Activated CD4-positive, alpha-beta T cell treated with anti-CD3 and anti-CD28 coated beads, Interleukin-2, Interleukin-6, amounts not matched to agents 100 ng/mL and 50 ng/mL, durations not matched to agents 16 hours and 8 hours (primary cell): ENCODE measurements around the gene TNRC6B.

Source experiments
- DNase-seq: peaks from one replicate; pipeline ENCODE4 v3.0.0-alpha.2; 2020

TNRC6B gene

DNA sequence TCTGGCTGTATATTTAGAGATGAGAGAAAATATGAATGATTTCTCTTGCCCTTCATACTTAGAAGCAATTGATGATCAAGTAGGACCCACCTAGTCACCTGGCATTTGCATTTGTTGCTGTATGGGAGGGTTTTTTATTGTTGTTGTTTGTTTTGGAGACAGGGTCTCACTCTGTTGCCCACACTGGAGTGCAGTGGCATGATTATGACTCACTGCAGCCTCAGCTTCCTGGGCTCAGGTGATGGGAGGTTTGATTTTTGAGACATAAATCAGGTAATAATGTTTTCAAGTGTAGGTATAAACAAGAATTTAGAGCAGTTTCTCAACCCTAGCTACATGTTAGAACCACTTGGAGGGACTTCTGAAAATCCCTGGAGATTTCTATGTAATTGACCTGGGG is 63.0 kb downstream of the TNRC6B start:
- peak; percentile 45 for DNase-seq

DNA sequence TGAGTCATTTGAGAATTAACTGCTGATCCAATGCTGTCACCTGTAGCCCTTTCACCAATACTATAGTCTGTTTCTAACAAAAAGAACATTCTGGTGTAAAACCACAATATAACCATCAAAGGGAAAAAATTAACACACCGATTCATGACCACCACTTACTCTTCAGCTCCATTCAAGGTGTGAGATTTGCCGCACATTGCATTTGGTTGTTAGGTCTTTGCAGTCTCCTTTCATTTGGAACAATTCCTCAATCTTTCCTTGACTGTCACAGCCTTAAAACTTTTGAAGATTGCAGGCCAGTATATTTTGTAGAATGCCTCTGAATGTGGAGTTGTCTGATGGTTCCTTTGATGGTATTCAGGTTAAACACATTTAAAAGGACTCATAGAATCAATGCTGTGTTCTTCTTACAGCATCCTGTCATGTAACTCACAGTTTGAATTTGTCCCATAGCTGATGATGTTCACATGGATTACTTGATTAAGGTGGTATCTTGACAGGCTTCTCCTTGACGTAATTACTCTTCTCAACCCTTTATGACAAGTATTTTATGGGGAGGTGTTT is 63.6 kb downstream of the TNRC6B start:
- peak; percentile 60 for DNase-seq

DNA sequence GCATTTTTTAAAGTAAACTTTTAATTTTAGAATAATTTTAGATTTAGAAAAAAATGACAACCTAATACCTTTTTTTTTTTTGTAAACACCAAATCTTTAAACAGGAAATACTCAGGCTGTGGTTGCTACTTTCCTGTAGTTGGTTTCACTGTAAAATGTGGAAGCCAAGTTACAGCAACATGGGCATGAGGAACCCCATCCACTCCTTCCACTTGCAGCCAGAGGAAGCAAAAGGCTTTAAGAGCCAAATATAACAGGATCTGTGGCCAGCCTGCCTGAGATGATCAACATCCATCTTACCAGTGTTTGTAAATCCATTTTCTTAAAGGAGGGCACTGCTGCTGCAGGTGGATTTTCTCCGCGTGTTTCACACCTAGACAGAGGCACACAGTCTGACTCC is 66.2 kb downstream of the TNRC6B start:
- DNase-seq = peak; percentile 31

DNA sequence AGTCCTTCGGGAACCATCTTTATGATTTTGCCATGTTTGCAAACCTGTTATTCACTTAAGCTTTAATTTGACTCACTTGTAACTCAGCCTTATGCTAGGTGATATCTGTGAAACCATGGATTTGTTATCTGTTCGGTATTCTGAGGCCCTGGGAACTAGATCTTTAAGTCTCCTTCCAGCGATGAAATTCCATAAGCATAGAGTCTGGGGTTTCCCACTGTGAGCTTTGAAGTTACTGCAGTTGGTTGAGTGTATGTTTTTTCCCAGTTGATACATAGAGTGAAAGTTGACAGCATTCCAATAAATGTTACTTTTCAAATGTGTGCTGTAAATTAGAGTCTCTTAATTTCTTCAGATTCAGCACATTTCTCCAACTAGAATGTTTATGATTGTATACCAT is 66.9 kb downstream of the TNRC6B start:
- DNase-seq = no peak

DNA sequence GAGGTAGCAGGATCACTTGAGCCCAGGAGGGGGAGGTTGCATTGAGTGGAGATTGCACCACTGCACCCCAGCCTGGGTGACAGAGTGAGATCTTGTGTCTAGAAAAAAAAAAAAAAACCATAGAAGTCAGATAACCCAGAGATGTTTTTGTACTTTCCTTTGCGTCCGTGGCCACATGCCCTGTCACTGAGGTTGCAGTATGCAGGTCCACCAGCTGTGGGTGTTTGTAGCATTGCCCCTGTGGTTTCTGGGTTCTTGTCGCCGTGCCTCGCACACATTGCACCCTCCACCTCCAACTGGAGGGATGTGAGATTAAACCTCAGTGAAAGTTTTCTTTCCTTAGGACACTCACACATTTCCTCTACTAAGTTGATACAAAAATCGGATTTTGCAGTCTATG is 70.3 kb downstream of the TNRC6B start:
- DNase-seq = peak; percentile 65

DNA sequence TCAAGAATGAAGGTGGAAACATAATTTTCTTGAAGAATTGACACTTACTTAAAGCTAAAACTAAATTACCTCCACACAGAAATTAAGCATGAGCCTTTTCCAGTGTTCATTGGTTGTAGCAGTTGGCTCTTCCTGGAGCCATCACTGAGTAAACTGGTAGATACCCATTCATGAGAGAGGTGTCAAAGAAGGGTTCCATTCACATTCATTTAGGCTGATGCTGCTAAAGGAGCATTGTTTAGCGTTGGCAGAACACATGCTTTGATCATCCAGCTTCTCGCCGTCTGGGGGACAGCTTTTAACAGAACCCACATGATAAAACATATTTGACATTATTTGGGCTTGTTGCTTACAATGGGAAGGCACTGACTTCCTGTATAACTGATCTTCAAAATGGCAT is 71.6 kb downstream of the TNRC6B start:
- no peak for DNase-seq

DNA sequence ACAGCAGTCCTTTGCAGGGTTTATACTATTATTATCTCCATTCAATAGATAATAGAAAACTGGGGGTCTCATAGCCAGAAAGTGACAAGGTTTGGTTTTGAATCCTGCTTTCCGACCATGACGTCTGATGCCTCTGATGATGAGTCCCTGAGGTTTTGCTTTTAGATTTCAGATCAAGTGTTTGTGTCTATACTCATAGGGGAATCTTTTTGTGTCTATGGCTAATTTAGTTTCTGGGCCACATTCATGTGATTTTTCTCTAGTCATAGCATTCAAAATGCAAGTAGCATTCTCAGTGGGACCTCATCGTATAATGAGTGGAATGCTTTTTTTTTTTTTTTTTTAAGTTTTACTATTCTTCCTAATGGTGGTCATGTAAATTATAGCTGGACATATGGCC is 72.9 kb downstream of the TNRC6B start:
- DNase-seq = peak; percentile 78

DNA sequence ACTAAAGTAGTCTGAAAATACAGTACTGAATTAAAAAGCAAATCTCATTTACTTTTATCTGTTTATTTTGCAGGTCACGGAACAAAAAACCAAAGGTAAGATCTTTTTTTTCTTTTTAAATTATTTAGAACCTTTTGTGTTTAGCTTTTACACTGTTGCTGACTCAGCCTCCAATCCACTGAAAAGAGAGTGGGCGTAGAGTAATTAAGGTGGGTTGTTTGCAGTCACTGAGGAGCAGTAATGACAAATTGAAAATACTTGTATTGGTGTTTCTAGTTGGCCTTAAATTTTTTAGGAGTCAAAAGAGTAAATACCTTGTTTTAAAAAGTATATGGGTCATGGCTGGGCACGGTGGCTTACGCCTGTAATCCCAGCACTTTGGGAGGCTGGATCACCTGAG is 73.4 kb downstream of the TNRC6B start:
- DNase-seq = no peak

DNA sequence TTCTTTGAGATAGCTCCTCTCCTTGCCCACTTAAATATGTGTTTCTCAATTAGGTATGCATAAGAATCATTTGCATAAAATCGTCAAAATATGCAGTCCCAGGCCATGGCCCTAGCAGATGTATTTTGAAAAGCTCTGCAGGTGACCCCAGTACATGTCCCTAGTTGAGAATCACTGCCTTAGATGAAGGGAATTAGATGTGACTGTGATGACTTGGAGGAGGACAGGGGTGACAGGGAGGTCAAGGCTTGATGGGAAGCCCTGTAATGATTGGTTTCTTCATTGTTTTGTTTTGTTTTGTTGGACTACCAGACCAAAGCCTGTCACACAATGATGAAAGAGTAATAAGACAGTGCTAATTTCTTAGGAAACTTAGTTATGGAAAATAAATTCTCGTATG is 74.4 kb downstream of the TNRC6B start:
- no peak for DNase-seq

DNA sequence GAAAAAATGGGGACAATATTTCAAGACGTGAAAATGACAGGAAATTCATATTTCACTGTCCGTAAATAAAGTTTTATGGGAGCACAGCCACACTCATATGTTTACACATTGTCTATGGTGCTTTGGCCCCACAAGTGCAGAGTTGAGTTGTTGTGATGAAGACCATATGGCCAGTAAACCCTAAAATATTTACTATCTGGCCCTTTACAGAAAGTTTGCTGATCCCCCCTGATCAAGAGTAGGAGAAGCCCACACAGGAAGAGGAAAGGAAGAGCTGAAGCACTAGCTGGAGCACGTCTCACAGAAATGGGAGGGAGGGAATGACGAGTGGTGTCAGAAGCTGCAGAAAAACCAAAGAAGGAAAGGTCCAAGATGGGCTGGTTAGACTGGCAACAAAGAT is 78.8 kb downstream of the TNRC6B start:
- no peak for DNase-seq

DNA sequence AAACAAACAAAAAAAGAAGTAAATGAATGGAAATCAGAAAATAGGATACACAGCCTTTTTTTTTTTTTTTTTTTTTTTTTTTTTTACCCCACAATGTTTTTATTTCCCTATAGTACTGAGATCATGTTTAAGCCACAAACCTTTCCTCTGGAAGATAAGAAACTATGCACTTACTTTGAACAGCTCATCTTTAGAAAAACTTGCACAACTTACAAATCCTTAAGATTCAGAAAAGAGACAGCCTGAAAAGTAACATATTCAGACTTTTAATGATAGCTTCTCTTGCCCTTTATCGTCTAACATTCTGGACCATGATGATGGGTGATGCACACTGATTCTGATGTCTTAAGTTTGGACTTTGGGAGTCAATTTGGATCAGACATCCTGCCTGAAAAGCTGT is 80.3 kb downstream of the TNRC6B start:
- DNase-seq = no peak

DNA sequence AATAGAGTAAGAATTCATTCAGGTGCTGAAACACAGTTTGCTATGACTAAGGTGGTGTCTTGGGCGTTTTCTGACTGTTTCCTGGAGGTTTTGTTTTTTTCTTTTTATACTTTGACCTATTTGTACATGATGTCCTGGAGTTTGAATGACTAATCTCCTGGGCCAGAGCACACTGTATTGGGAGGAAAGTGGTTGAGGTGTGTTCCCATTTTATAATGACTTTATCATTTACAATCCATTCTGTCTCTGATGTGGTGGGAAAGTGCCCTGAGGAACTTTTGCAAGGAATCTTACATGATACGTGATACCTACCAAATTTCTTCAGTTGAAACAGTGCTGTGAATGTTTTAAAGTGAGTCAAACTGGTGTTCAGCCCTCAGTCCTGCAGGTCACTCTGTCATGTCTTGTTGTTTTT is 80.8 kb downstream of the TNRC6B start:
- peak; percentile 44 for DNase-seq

DNA sequence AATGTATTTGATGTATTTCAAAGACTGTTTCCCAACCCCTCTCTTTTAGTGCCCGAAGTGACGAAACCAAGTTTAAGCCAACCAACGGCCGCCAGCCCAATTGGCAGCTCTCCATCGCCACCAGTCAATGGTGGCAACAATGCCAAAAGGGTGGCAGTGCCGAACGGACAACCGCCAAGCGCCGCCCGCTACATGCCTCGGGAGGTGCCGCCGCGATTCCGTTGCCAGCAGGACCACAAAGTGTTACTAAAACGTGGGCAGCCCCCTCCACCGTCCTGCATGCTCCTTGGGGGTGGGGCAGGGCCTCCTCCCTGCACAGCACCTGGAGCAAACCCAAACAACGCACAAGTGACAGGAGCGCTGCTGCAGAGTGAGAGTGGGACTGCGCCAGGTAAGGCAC is 84.1 kb downstream of the TNRC6B start:
- no peak for DNase-seq

DNA sequence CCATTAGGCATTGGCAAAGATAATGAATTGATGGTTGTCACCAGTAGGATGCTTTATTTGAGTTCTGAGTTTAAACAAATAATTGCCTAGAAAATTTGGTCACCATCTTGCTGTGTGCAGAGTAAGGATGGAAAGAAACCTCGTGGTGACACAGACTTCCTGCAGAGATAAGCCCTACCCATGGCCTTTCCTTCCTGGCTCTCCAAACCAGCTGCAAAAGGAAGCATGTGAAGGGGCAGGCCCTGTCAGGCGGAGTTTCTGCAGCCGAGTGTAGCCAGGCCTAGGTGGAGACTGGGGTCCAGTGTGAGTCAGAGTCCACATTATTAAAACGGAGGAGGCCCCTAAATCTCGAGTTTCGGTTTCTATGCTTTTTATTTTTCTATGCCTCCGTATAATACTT is 85.5 kb downstream of the TNRC6B start:
- no peak for DNase-seq

DNA sequence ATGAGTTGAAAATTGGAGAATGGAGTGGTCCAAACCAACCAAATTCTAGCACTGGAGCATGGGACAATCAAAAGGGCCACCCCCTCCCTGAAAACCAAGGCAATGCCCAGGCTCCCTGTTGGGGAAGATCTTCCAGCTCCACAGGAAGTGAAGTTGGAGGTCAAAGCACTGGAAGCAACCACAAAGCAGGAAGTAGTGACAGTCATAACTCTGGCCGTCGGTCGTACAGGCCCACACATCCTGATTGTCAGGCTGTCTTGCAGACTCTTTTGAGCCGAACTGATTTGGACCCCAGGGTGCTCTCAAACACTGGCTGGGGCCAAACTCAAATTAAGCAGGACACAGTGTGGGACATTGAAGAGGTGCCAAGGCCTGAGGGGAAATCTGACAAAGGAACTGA is 88.1 kb downstream of the TNRC6B start:
- peak; percentile 36 for DNase-seq

DNA sequence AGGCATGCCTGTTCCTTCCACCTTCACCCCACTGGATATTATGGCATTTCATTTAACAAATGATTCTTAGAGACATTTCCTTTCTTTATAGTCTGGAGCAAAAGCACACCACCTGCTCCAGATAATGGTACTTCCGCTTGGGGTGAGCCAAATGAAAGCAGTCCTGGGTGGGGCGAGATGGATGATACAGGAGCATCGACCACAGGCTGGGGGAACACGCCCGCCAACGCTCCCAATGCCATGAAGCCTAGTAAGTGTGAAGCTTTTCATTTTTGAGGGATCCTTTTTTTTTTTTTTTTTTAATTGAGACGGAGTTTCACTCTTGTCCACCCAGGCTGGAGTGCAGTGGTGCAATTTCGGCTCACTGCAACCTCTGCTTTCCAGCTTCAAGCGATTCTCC is 92.3 kb downstream of the TNRC6B start:
- no peak for DNase-seq

DNA sequence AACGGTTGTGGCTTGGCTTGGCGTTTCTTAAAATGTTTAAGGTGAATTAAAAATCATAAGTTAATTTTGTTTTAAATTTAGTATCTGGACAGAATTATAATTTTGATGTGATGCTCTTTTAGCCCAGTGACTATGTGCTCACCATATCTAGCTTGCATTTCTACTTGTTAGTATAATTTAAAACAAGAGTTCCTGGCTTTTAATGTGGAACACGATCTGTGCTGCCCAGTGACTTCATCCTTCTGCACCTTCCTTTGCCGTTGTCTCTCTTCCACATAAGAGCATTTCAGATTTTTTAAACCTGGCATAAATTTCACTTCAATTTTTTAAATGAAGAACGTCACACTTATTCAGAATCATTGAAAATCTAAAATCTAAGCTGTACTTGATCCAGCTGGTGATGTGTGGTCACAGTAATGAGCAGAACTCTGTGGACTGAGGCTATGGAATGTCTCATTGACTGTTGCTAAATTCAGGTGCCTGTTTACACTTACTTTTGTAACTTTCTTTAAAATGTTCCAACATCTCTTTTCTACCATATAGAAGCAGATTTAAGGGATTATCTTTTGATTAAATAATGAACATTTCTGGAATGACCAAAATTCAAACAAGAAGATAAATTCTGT is 93.1 kb downstream of the TNRC6B start:
- no peak for DNase-seq

DNA sequence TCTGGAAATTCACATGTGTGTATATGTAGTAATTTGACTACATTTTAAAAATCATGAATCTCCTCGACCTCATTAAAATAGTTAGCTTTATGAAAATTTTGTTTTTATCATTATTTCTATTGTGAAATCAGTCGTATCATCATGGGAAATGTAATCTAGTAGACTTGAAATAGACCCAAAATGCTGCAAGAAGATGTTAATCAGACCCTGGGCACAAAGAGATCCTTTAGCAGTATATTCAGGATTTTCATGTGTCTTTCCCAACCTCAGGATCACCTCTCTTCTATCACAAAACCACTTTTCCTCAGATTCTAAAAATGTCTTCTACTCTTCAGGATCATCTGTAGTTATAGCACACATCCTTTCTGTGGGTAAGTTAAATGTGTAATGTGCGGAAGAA is 93.7 kb downstream of the TNRC6B start:
- DNase-seq = no peak

DNA sequence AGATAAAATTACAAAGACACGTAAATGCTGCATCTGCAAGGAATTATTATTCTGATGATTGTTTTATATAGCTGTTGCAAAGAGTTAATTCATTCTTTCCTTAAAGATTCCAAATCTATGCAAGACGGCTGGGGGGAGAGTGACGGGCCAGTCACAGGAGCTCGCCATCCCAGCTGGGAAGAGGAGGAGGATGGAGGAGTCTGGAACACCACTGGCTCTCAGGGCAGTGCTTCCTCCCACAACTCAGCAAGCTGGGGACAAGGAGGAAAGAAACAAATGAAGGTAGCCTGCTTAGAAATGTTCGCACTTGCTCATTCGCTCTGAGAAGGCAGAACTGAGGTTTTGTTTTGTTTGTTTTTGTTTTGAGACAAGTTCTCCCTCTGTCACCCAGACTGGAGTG is 95.6 kb downstream of the TNRC6B start:
- no peak for DNase-seq

DNA sequence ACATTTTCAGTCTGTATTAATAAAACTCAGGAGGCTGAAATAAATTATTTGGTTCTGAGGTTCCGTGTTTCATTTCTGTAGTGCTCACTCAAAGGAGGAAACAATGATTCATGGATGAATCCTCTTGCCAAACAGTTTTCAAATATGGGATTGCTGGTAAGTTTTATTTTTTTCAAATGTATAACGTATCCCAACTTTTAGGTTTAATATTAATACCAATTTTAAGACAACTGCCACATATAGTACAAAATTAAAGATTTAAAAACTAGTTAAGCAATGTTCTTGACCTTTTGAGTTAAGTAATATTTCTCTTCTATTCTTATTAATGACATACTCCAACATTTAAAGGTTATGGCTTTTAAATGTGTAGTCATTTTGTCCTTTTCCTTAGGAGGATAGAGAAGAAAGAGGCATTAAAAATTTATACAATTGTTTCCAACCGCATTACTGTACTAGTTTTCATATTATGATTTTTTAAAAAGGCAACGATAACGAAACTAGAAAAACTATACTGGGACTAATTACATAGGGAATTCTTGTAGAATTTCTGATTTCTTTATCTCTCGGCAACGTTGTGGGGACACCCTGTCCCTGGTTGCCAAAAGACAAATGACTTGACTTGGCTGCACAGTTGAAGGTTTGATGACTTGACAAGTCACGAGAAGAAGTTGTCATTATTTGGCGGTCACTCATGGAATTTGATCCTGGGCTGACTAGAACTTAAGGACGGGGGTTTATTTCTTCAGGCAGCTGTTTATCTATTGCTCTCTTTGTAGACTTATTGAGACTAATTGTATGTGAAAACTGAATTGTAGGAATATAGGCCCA is 99.5 kb downstream of the TNRC6B start:
- peak; percentile 26 for DNase-seq

DNA sequence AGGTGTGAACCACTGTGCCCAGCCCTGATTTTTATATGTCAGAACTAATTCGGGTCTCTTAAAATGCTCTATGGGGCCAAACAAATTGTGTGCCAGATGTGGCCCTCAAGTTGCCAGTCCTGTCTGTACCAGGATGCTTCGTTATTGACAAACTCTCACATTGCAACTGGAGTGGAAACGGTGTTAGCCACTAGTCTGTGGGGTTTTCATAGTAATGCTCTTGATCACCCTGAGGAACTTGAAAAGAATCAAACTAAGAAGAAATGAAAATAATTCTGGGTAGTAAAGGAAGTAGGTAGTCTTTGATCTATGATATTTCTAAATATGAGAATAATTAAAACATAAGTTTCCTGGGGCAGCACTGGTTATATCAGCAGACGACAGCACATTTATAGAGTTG is 101.3 kb downstream of the TNRC6B start:
- peak; percentile 18 for DNase-seq

DNA sequence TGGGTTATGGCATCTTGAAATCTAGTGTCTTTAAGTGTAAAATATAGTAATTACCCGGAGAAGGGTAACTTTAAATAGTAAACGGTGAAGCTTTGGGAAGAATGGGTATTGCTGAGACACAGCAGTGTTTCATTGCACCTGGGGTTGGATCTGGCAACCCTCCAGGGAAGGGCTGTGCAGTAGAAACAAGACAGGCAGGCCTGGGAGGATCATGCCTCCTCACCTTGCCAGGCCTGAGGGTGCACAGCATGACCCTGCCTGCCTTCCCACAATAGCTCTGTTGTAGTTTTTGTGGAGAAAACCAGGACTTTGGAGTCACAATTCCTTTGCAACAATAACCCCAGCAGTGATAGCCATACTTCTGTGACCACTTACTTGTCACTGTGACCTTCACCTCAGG is 104.0 kb downstream of the TNRC6B start:
- no peak for DNase-seq

DNA sequence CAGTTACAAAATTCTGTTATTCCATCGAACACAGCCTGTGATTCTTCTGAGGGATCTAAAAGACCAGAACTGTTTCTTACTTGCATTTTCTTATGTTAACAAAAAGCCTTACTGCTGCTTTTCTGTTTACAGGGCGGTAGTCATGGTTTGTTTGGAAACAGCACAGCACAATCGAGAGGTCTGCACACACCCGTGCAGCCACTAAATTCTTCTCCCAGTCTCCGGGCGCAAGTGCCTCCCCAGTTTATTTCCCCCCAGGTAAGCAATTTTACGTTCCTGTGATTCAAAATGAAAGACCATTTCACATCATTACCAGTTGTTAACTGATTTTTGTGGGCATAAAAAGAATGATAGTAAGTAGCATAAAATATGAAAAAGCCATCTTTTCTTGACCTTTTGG is 107.8 kb downstream of the TNRC6B start:
- peak; percentile 82 for DNase-seq

DNA sequence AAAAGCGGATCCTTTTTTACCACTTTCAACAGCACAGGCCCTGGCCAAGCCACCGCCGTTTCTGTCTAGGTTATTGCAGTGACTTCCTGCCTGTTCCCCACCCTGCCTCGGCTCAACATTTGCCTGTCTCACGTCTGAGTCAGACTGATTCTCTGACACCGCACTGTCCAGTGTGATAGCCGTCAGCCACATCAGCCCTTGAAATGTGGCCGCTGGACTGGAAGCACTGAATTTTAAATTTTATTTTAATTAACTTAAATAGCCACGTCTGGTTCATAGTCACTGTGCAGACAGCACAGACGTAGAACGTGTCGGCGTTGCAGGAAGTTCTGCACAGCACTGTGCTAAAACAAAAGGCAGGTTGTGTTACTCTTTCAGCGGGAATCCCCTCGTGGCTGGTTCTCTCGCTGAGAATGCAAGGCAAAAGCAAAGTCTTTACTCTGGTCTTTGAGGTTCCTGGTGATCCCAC is 112.3 kb downstream of the TNRC6B start:
- peak; percentile 75 for DNase-seq
